CD4-positive, alpha-beta T cell (primary cell): ENCODE measurements around the gene FKBP2. TPM values are rescaled to one million over a fixed set of nuclear protein-coding genes. Genes with fewer than 3 reads are reported as not detected.
"Not testable (repeated sequence)": the region's sequence is repeated elsewhere in the genome, so short reads cannot be mapped to it uniquely, and the experiment has no call there.

Experiments
- ATAC-seq: fragments of 200-7000 bp; cut with Tn5 transposase; one replicate; pipeline ENCODE4 v1.10.0; 2022; ENCODE audit warnings: mild to moderate bottlenecking; ENCODE audit not compliant: poor library complexity
- CTCF ChIA-PET: fragments of 350-600 bp; sonication (Branson Sonifier 250); formaldehyde crosslinking; loops from one replicate; lab custom pipeline; 2021; ENCODE audit warnings: antibody characterized with exemption, inconsistent platforms; lab: Charles Lee
- POLR2A ChIA-PET: fragments of 350-600 bp; sonication (Branson Sonifier 250); formaldehyde crosslinking; loops from one replicate; lab custom pipeline; 2021; ENCODE audit warnings: antibody characterized with exemption, inconsistent platforms; lab: Charles Lee
- DNase-seq, 14 experiments: peaks; one replicate each; pipeline ENCODE4 v3.0.0-alpha.2; 2013 to 2020; ENCODE audit warnings: mixed read lengths in 2 of 14
- H3K27ac ChIP-seq, 2 donors: one replicate each; pipeline versions ENCODE4 v1.5.1 to v1.7.0; 2013; ENCODE audit warnings: low read length in 2 of 2, low read depth in 1 of 2, mild to moderate bottlenecking in 1 of 2
- H3K27me3 ChIP-seq, 2 experiments: 1 replicate in 1 of 2; 2 replicates in 1 of 2; pipeline versions ENCODE4 v1.6.1 to v1.7.0; 2013; ENCODE audit warnings: low read length in 2 of 2, control low read depth in 1 of 2, mild to moderate bottlenecking in 1 of 2, moderate library complexity in 1 of 2; ENCODE audit not compliant: insufficient read depth in 2 of 2, control insufficient read depth in 1 of 2
- H3K36me3 ChIP-seq: one replicate; pipeline ENCODE4 v1.6.1; 2013; ENCODE audit warnings: low read length, control low read depth; ENCODE audit not compliant: insufficient read depth
- H3K4me1 ChIP-seq: one replicate; pipeline ENCODE4 v1.6.1; 2013; ENCODE audit warnings: low read length, control low read depth; ENCODE audit not compliant: insufficient read depth
- H3K4me3 ChIP-seq: one replicate; pipeline ENCODE4 v1.5.1; 2013; ENCODE audit warnings: mild to moderate bottlenecking, low read length, moderate library complexity
- H3K9me3 ChIP-seq, 2 experiments: 1 replicate in 1 of 2; 2 replicates in 1 of 2; pipeline versions ENCODE4 v1.6.1 to v1.7.0; 2013; ENCODE audit warnings: low read length in 2 of 2, mild to moderate bottlenecking in 2 of 2, control low read depth in 1 of 2, moderate library complexity in 1 of 2; ENCODE audit not compliant: control insufficient read depth in 1 of 2, insufficient read depth in 1 of 2
- H3K27ac Mint-ChIP-seq: one replicate; pipeline ENCODE4 v1.8.0; 2020; ENCODE audit warnings: mixed read lengths
- H3K27me3 Mint-ChIP-seq: one replicate; pipeline ENCODE4 v1.8.0; 2021; ENCODE audit warnings: mixed read lengths
- H3K36me3 Mint-ChIP-seq: one replicate; pipeline ENCODE4 v1.8.0; 2021; ENCODE audit warnings: low read depth, mixed read lengths
- H3K4me1 Mint-ChIP-seq: one replicate; pipeline ENCODE4 v1.8.0; 2021; ENCODE audit warnings: low read depth, mixed read lengths
- H3K4me3 Mint-ChIP-seq: one replicate; pipeline ENCODE4 v1.8.0; 2020; ENCODE audit warnings: mild to moderate bottlenecking, mixed read lengths
- H3K9me3 Mint-ChIP-seq: one replicate; pipeline ENCODE4 v1.8.0; 2020; ENCODE audit warnings: mixed read lengths
- CTCF ChIP-seq: fragments of 200-600 bp; IDR thresholded peaks from one replicate; pipeline ENCODE4 v1.8.0; 2022; ENCODE audit warnings: antibody characterized with exemption, mild to moderate bottlenecking
- intact Hi-C, 2 experiments: fragments of 100-400 bp; cut with DNase I in 1 of 2; cut with micrococcal nuclease in 1 of 2; formaldehyde crosslinking; loops; one replicate each; pipeline versions ENCODE4 v1.15.1 to v1.9.0; 2023 to 2025; cut with DNase I, micrococcal nuclease
- total RNA-seq, 174 experiments: library from RNA in 2 of 174; stranded (reverse) in 2 of 174; gene quantifications; one replicate each; pipeline ENCODE4 v1.2.3 and lab custom pipeline; 2021 to 2026

Gene FKBP2
- total RNA-seq, 2 experiments from 2014 or later: 11.2 to 14.6 TPM

DNA sequence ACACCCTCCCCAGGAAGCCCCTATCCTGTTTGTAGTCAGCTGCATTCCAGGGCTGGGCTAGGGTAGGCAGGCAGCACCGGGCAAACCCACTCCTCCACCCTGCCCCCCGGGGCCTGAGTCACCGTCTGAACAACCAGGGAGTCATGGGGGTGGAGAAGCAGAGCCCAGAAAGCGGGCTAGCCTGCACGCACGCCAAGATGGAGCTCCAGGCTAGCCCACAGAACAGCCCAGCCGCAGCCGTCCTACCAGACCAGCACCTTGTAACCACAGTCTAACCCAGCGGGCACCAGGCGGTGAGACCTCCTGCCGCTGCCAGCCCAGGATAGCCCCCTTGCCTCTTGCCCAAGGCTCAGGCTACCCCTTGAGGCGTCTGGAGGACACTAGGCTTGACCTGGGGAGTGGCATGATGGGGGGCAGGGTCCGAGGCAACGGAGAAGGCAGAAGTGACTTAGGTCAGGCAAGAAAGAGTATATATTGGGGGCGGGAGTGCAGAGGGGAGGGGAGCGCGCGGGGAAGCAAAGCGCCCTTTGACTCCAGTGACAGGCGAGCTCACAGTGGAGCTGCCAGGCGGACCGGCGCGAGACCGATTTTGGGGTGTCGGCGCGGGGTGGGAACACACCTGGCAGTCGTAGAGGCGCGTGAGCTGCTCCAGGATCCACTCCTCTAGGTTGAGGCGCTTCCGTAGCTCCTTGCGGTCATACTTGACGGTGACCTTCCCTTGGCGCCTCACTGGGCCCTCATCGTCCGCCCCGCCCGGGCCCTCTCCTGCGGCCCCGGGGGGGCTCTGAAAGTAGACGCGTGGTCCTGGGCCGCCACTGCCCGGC, 5.1 kb downstream of the FKBP2 start:
- POLR2A ChIA-PET: interaction anchor here (0.6 to 6.2 kb wide), 17 partner anchors 10 to 1391 kb away, joined by 3 to 65 read pairs (median 5); partner anchors contain the start of genes BAD, DNAJC4, ESRRA and FERMT3
- CTCF ChIA-PET: interaction anchor here (0.6 to 3.9 kb wide), 9 partner anchors 11 to 60 kb away, joined by 3 to 15 read pairs (median 8); partner anchors contain the start of genes NUDT22, STIP1 and TRPT1
- Mint-ChIP-seq H3K27ac (peak overlapping the region; percentile 82), H3K4me1 (peaks cover 42% of the 10 kb centered on the region), H3K4me3 (peak overlapping the region; percentile 94), H3K36me3 (peaks cover 19% of the 10 kb centered on the region), H3K9me3 (no peaks in the 10 kb centered on the region), H3K27me3 (no peaks in the 10 kb centered on the region)
- Histone ChIP-seq H3K36me3 (peaks cover 10% of the 10 kb centered on the region), H3K4me3 (peak overlapping the region; percentile 64), H3K27me3 (no peaks in the 10 kb centered on the region), H3K4me1 (peaks cover 59% of the 10 kb centered on the region), H3K9me3 (no peaks in the 10 kb centered on the region), H3K27ac (peak overlapping the region in 1 of 2 donors; percentile 48)
- ATAC-seq (no peak), DNase-seq (peak; percentile 20 to 89 (median 64))
- intact Hi-C loops: no loop called here
- TF ChIP-seq CTCF: no peak

DNA sequence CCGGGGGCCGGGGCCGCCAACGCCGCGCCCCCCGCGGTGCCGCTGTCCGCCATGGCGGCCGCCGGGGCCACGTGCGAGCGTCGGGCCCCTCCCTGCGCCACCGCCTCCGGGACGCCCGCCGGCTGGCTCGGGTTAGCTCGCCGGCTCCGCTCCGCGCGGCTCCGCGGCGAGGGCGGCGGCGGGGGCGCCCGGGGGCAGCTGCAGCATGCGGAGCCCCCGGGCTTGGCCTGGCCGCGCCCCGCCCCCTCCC, 5.7 kb downstream of the FKBP2 start:
- intact Hi-C loops, H3K9me3 ChIP-seq, H3K27me3 ChIP-seq, H3K27me3 Mint-ChIP-seq, H3K27ac ChIP-seq, DNase-seq, H3K9me3 Mint-ChIP-seq: not testable (repeated sequence)
- peaks cover 36% of the 10 kb centered on the region for H3K4me1 Mint-ChIP-seq
- peak overlapping the region; percentile 42 for H3K27ac Mint-ChIP-seq
- peaks cover 14% of the 10 kb centered on the region for H3K36me3 Mint-ChIP-seq
- POLR2A ChIA-PET: interaction anchor here (0.8 to 6.2 kb wide), 12 partner anchors 14 to 261 kb away, joined by 3 to 65 read pairs (median 13); partner anchors contain the start of genes BAD, ESRRA, FERMT3 and GPR137
- Histone ChIP-seq H3K4me1 (peaks cover 61% of the 10 kb centered on the region), H3K4me3 (peak overlapping the region; percentile 90), H3K36me3 (peaks cover 10% of the 10 kb centered on the region)
- ATAC-seq: peak; percentile 19
- CTCF ChIA-PET: interaction anchor here (1.0 to 3.9 kb wide), 8 partner anchors 12 to 61 kb away, joined by 3 to 15 read pairs (median 9); partner anchors contain the start of genes NUDT22, STIP1 and TRPT1
- H3K4me3 Mint-ChIP-seq: peak overlapping the region; percentile 91

DNA sequence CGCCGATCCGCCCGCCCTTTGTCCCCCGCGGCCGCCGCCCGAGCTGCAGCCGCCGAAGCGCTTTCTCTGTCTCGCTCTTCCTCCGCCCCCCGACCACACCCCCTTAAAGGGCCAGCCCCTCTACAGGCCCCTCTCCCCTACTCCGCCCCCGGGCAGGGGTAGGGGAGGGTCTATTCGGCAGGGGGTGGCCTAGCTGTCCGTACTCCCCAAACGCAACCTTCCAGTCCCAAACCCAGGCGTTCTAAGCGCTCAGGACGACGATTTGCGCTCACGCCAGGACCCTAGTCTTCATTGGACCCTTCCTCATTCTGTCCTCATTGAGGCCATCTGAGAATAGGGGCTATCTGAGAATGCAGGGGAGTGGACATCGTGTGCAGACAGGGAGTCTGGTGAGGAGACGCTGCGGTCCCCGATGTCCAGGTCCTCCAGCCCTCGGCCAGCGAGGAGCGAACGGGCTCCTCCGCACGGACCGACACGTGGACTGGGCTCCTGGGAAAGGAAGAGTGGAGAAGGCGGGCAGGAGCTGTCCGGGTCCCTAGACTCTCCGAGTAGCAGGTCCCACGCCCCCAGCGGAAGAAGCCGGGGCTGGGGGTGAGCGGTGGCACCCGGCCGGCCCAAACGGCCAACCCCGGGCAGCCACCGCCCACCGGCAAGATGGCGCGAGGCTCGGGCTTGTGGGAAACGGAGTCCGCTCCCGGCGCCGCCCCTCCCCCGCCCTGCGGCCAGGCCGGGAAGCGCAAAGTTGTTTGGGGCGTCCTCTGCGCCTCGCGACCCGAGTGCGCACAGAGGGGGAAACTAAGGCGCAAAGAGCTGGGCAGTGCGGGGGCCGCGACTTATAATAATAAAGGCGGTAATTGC, 6.2 kb downstream of the FKBP2 start, which contains the start of gene PPP1R14B:
TSS of gene PPP1R14B (minus strand) at position 73 of the 858 bp plus-strand sequence. CDS start 270 bp downstream, outside the sequence.
- H3K27me3 Mint-ChIP-seq: no peaks in the 10 kb centered on the region
- H3K27ac Mint-ChIP-seq: peak within 1 kb of the TSS; percentile 82
- peak; percentile 60 to 89 (median 76) for DNase-seq
- Histone ChIP-seq H3K9me3 (no peaks in the 10 kb centered on the region), H3K27ac (peak within 1 kb of the TSS; percentile 48 to 57), H3K4me3 (peak within 1 kb of the TSS; percentile 90), H3K36me3 (peaks cover 10% of the 10 kb centered on the region), H3K27me3 (no peaks in the 10 kb centered on the region), H3K4me1 (peaks cover 61% of the 10 kb centered on the region)
- intact Hi-C loops: loop anchor here (1.0 kb wide), 2 partner anchors 22 to 23 kb away; no protein-coding TSS in a partner anchor
- no peak for TF ChIP-seq CTCF
- no peaks in the 10 kb centered on the region for H3K9me3 Mint-ChIP-seq
- peaks cover 41% of the 10 kb centered on the region for H3K4me1 Mint-ChIP-seq
- peak within 1 kb of the TSS; percentile 94 for H3K4me3 Mint-ChIP-seq
- ChIA-PET CTCF (interaction anchor here (1.0 to 3.9 kb wide), 7 partner anchors 12 to 61 kb away, joined by 3 to 15 read pairs (median 8); partner anchors contain the start of genes NUDT22, STIP1 and TRPT1), POLR2A (interaction anchor here (0.8 to 6.2 kb wide), 12 partner anchors 14 to 261 kb away, joined by 3 to 65 read pairs (median 13); partner anchors contain the start of genes BAD, ESRRA, FERMT3 and GPR137)
- H3K36me3 Mint-ChIP-seq: peaks cover 12% of the 10 kb centered on the region
- peak; percentile 63 for ATAC-seq
